Measurements from ENCODE around the gene IGSF9.
A peak's percentile ranks its signal among the peaks of the same experiment; 100 is the strongest.

The IGSF9 gene

DNA sequence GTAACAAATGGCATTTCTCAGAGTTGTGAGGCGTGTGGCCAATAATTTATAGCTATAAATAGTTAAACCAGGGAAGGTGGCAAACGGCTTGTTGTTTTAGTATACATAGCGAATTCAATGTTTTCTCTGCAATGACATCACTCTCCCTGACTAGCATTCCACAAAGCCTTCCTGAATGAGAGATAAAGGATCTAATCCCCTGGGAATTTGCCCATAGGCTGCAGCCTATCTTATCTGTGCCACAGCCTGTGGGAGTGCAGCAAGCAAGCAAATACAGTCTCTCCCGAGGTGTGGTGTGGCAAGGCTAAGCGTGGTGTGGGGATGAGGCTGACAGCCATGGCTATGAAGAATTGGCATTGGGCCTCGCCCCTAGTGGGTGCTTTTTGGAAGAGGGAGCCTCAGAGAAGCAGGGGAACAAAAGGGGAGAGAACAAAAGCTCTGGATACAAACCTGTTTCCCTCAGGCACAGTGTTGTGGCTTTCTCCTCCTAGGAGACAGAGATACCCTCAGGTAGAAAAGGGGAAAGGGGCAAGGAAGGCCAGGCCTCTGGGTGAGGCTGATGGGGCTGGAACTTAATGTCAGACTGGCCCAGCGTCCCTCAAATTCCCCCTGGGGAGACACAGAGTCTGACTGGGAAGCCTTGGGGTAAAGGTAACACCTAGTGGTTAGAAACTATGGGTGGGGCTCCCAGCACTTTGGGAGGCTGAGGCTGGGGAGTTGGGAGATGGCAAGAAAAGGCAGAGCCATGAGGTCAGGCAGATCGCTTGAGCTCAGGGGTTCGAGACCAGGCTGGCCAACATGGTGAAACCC, 29.0 kb downstream of the IGSF9 start:
- Histone ChIP-seq H4K20me1 (ENCODE audit: insufficient read depth, low read length, poor library complexity, severe bottlenecking) (peaks cover 32% of the 10 kb centered on the region), H2AFZ (ENCODE audit: low read length) (no peak overlapping the region), H3F3A (ENCODE audit: low read depth) (peaks cover under 1% of the 10 kb centered on the region; the same call in 1 of the 2 replicates), H3K36me3 (ENCODE audit: insufficient read depth, low read length) (peaks cover 61% of the 10 kb centered on the region), H3K27me3 (ENCODE audit: insufficient read depth, low read length, poor library complexity, severe bottlenecking) (no peaks in the 10 kb centered on the region), H3K4me1 (ENCODE audit: insufficient read depth, low read length, poor library complexity, severe bottlenecking) (peaks cover 80% of the 10 kb centered on the region), H3K4me2 (ENCODE audit: low read depth, low read length, poor library complexity, severe bottlenecking) (no peak overlapping the region), H3K9me2 (replicated peaks; ENCODE audit: low read depth, low read length) (no peaks in the 10 kb centered on the region), H3K9ac (ENCODE audit: low read depth, low read length, poor library complexity, severe bottlenecking) (no peak overlapping the region), H3K9me3 (ENCODE audit: insufficient read depth, low read depth, low read length) (no peaks in the 10 kb centered on the region), H3K4me3 (ENCODE audit: low read length, poor library complexity, severe bottlenecking) (no peak overlapping the region), H3K79me2 (ENCODE audit: insufficient read depth, low read length) (peaks cover 52% of the 10 kb centered on the region)
- no peak for TF ChIP-seq EZH2phosphoT487 (IDR thresholded peaks at IDR 0.05; ENCODE audit: borderline replicate concordance)
- TF ChIP-seq, protein P1, sequence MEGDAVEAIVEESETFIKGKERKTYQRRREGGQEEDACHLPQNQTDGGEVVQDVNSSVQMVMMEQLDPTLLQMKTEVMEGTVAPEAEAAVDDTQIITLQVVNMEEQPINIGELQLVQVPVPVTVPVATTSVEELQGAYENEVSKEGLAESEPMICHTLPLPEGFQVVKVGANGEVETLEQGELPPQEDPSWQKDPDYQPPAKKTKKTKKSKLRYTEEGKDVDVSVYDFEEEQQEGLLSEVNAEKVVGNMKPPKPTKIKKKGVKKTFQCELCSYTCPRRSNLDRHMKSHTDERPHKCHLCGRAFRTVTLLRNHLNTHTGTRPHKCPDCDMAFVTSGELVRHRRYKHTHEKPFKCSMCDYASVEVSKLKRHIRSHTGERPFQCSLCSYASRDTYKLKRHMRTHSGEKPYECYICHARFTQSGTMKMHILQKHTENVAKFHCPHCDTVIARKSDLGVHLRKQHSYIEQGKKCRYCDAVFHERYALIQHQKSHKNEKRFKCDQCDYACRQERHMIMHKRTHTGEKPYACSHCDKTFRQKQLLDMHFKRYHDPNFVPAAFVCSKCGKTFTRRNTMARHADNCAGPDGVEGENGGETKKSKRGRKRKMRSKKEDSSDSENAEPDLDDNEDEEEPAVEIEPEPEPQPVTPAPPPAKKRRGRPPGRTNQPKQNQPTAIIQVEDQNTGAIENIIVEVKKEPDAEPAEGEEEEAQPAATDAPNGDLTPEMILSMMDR (conservative IDR thresholded peaks at IDR 0.05; ENCODE audit: low read length): no peak

DNA sequence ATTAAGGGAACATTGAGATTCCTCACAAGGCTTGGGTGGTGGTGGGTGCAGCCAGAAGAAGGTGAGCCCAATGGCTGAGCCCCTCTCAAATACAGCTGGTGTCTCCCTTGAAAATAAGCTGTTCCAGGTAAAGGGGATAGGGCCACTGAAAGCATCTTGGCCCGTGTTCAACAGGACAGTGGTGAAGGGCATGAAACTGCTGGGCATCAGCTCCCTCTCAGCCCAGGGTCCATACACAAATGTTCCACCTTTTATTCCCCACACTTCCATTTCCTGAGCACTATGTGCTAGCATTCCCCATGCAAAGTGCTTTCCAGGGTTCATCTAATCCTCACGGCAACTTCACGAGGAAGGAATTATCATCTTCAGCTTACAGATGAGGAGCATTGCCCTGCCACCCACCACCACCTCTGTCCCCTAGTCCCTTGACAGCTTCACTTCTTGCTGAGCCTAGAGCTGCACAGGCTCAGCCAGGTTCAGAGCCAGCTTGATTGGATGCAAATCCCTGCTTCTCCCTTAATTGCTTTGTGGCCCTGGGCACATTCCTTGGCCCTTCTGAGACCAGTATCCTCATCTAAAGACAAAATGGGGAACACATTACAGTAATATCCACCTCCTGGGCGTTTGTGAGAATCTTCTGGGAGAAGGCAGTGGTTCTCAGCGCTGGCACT, 29.7 kb downstream of the IGSF9 start:
- TF ChIP-seq EZH2phosphoT487 (IDR thresholded peaks at IDR 0.05; ENCODE audit: borderline replicate concordance): no peak
- TF ChIP-seq, protein P1 (conservative IDR thresholded peaks at IDR 0.05; ENCODE audit: low read length): no peak
- Histone ChIP-seq H3K9ac (ENCODE audit: low read depth, low read length, poor library complexity, severe bottlenecking) (no peak overlapping the region), H3K27me3 (ENCODE audit: insufficient read depth, low read length, poor library complexity, severe bottlenecking) (no peaks in the 10 kb centered on the region), H3K4me2 (ENCODE audit: low read depth, low read length, poor library complexity, severe bottlenecking) (no peak overlapping the region), H3F3A (ENCODE audit: low read depth) (peaks cover 8% of the 10 kb centered on the region; the same call in 1 of the 2 replicates), H3K9me2 (replicated peaks; ENCODE audit: low read depth, low read length) (no peaks in the 10 kb centered on the region), H3K9me3 (ENCODE audit: insufficient read depth, low read depth, low read length) (no peaks in the 10 kb centered on the region), H3K36me3 (ENCODE audit: insufficient read depth, low read length) (peaks cover 55% of the 10 kb centered on the region), H3K4me3 (ENCODE audit: low read length, poor library complexity, severe bottlenecking) (no peak overlapping the region), H3K79me2 (ENCODE audit: insufficient read depth, low read length) (peaks cover 45% of the 10 kb centered on the region), H3K4me1 (ENCODE audit: insufficient read depth, low read length, poor library complexity, severe bottlenecking) (peaks cover 80% of the 10 kb centered on the region), H2AFZ (ENCODE audit: low read length) (no peak overlapping the region), H4K20me1 (ENCODE audit: insufficient read depth, low read length, poor library complexity, severe bottlenecking) (peaks cover 25% of the 10 kb centered on the region)

DNA sequence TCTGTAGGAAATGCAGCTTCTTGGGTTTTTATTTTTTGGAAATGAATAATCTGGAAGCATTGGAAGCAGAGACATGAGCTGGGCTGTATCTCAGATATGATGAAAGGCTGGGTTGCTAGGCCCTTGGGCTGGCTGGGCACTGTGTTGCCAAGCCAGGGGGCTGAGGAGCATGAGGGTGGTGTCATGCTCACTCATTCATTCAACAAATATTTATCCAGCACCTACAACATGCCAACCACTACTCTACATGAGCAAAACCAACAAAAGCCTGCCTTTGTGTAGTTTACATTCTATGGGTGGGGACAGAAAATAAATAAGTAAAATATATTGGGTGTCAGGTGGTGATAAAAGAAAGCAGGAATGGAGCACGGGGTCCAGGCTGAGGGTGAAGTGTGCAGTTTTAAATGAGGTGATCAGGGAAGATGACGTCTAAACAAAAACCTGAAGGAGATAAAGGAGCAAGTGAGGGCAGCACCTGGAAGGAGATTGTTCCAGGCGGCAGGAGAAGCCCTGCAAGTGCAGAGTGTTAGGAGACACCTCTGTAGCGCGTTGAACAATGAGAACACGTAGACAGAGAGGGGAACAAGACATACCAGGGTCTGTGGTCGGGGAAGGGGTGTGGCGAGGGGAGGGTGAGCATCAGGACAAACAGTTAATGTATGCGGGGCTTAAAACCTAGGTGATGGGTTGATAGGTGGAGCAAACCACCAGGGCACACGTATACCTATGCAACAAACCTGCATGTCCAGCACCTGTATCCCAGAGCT, 31.0 kb downstream of the IGSF9 start:
- Histone ChIP-seq H4K20me1 (ENCODE audit: insufficient read depth, low read length, poor library complexity, severe bottlenecking) (peaks cover 12% of the 10 kb centered on the region), H3K9me2 (replicated peaks; ENCODE audit: low read depth, low read length) (no peaks in the 10 kb centered on the region), H3K4me3 (ENCODE audit: low read length, poor library complexity, severe bottlenecking) (no peak overlapping the region), H3K4me1 (ENCODE audit: insufficient read depth, low read length, poor library complexity, severe bottlenecking) (peaks cover 76% of the 10 kb centered on the region), H3K36me3 (ENCODE audit: insufficient read depth, low read length) (peaks cover 43% of the 10 kb centered on the region), H3K27me3 (ENCODE audit: insufficient read depth, low read length, poor library complexity, severe bottlenecking) (no peaks in the 10 kb centered on the region), H3K79me2 (ENCODE audit: insufficient read depth, low read length) (peaks cover 32% of the 10 kb centered on the region), H3K4me2 (ENCODE audit: low read depth, low read length, poor library complexity, severe bottlenecking) (no peak overlapping the region), H3K9me3 (ENCODE audit: insufficient read depth, low read depth, low read length) (no peaks in the 10 kb centered on the region), H2AFZ (ENCODE audit: low read length) (no peak overlapping the region), H3F3A (ENCODE audit: low read depth) (peaks cover 9% of the 10 kb centered on the region; the same call in 1 of the 2 replicates), H3K9ac (ENCODE audit: low read depth, low read length, poor library complexity, severe bottlenecking) (peak overlapping the region; percentile 86)
- TF ChIP-seq, protein P1 (conservative IDR thresholded peaks at IDR 0.05; ENCODE audit: low read length): no peak
- TF ChIP-seq EZH2phosphoT487 (IDR thresholded peaks at IDR 0.05; ENCODE audit: borderline replicate concordance): no peak
